HepG2 (cell line): ENCODE measurements around the gene ZNF765. TPM values are rescaled to one million over a fixed set of nuclear protein-coding genes. Genes with fewer than 3 reads are reported as not detected.
"Not testable (repeated sequence)": the region's sequence is repeated elsewhere in the genome, so short reads cannot be mapped to it uniquely, and the experiment has no call there.

Source experiments
- ATAC-seq: fragments of 200-7000 bp; cut with Tn5 transposase; 3 replicates; pipeline ENCODE4 v1.9.1; 2020; ENCODE audit warnings: mild to moderate bottlenecking, moderate library complexity
- BruUV-seq: library from RNA; stranded (reverse); fragments of 400-500 nt; replicated peaks from 2 replicates; lab custom pipeline; 2021; lab: Mats Ljungman, UMichigan
- CTCF ChIA-PET: fragments of 300-600 bp; formaldehyde crosslinking; extraction: SDS; loops from one replicate; lab custom pipeline; 2021; ENCODE audit warnings: low total read pairs, inconsistent platforms, low intra/inter-chr PET ratio; lab: Yijun Ruan, JAX
- POLR2A ChIA-PET: fragments of 350-600 bp; sonication (Branson Sonifier 250); formaldehyde crosslinking; loops from one replicate; lab custom pipeline; 2020; ENCODE audit warnings: antibody characterized with exemption, inconsistent platforms; lab: Yijun Ruan, JAX
- DNase-seq: peaks from one replicate; pipeline ENCODE4 v3.0.0-alpha.2; 2015; ENCODE audit warnings: low spot score
- FAIRE-seq: peaks from 3 replicates; lab custom pipeline; 2011; peaks lifted over from hg19 to GRCh38; lab: Jason Lieb, UNC
- H2AFZ ChIP-seq: one replicate; pipeline ENCODE4 v1.6.1; 2011; ENCODE audit warnings: low read length, inconsistent platforms
- H3K27ac ChIP-seq: fragments of 300-600 bp; 3 replicates; pipeline ENCODE4 v1.8.0; 2011; ENCODE audit warnings: mixed run types, mild to moderate bottlenecking, mixed read lengths, low read length, inconsistent platforms; ENCODE audit not compliant: insufficient read depth; ENCODE audit errors: extremely low read length
- H3K27me3 ChIP-seq, 2 experiments: fragments of 200-600 bp in 1 of 2; 2 replicates in 1 of 2; 3 replicates in 1 of 2; pipeline versions ENCODE4 v1.6.0 to v1.8.0; 2011; ENCODE audit warnings: low read length in 2 of 2, mild to moderate bottlenecking in 2 of 2, moderate library complexity in 2 of 2, inconsistent platforms in 1 of 2; ENCODE audit not compliant: insufficient read depth in 2 of 2, control insufficient read depth in 1 of 2
- H3K36me3 ChIP-seq, 2 experiments: fragments of 200-600 bp in 1 of 2; replicated peaks in 1 of 2; 2 replicates in 1 of 2; 3 replicates in 1 of 2; pipeline versions ENCODE4 v1.5.1 to v1.8.0; 2011; ENCODE audit warnings: low read length in 2 of 2, inconsistent platforms in 1 of 2; ENCODE audit not compliant: insufficient read depth in 2 of 2, control insufficient read depth in 1 of 2
- H3K4me1 ChIP-seq: 2 replicates; pipeline ENCODE4 v1.5.1; 2012; ENCODE audit warnings: low read length, inconsistent platforms; ENCODE audit not compliant: insufficient read depth
- H3K4me2 ChIP-seq: 2 replicates; pipeline ENCODE4 v1.6.0; 2011; ENCODE audit warnings: low read depth, low read length, inconsistent platforms
- H3K4me3 ChIP-seq, 3 experiments: fragments of 200-600 bp in 1 of 3; sonication (generic), shearing (Covaris generic) in 1 of 3; replicated peaks in 1 of 3; 2 replicates each; pipeline ENCODE4 v1.5.1; 2011 to 2016; ENCODE audit warnings: low read length in 3 of 3, inconsistent platforms in 2 of 3, low read depth in 2 of 3, mild to moderate bottlenecking in 2 of 3, control low read depth in 1 of 3, mixed read lengths in 1 of 3; ENCODE audit not compliant: insufficient read depth in 1 of 3
- H3K79me2 ChIP-seq: one replicate; pipeline ENCODE4 v1.6.1; 2011; ENCODE audit warnings: low read length, inconsistent platforms; ENCODE audit not compliant: insufficient read depth
- H3K9ac ChIP-seq: 2 replicates; pipeline ENCODE4 v1.6.0; 2011; ENCODE audit warnings: mild to moderate bottlenecking, low read depth, low read length, inconsistent platforms; ENCODE audit not compliant: insufficient read depth
- H3K9me3 ChIP-seq: 2 replicates; pipeline ENCODE4 v1.5.1; 2012; ENCODE audit warnings: mild to moderate bottlenecking, low read length
- H4K20me1 ChIP-seq: 2 replicates; pipeline ENCODE4 v1.6.0; 2011; ENCODE audit warnings: inconsistent platforms, mild to moderate bottlenecking, low read length, moderate library complexity; ENCODE audit not compliant: insufficient read depth
- JDP2 ChIP-seq: sonication (generic); formaldehyde crosslinking; IDR thresholded peaks from 2 replicates; pipeline ENCODE4 v1.8.1; 2022; ENCODE audit warnings: missing genetic modification reagents, borderline replicate concordance
- MAFK ChIP-seq, 2 experiments: IDR thresholded peaks in 1 of 2; conservative IDR thresholded peaks in 1 of 2; 2 replicates each; pipeline ENCODE4 v1.6.1; 2011; ENCODE audit warnings: improper control_type of control experiment in 2 of 2, low read length in 2 of 2
- RNF219 ChIP-seq: sonication (generic); formaldehyde crosslinking; IDR thresholded peaks from 2 replicates; pipeline ENCODE4 v1.5.0; 2020; ENCODE audit warnings: mild to moderate bottlenecking, missing genetic modification reagents
- SP2 ChIP-seq: sonication (generic); formaldehyde crosslinking; IDR thresholded peaks from 2 replicates; pipeline ENCODE4 v1.5.1; 2020; ENCODE audit warnings: mild to moderate bottlenecking, missing genetic modification reagents
- THYN1 ChIP-seq: sonication (generic); formaldehyde crosslinking; IDR thresholded peaks from 2 replicates; pipeline ENCODE4 v1.8.1; 2023; ENCODE audit warnings: low read depth, mild to moderate bottlenecking, moderate library complexity, missing genetic modification reagents, borderline replicate concordance
- WGBS: methylation state at CpG from one replicate; pipeline ENCODE4 v1.1.6; 2017; ENCODE audit warnings: low lambda C conversion rate; 5-methylcytosine and 5-hydroxymethylcytosine counted together
- in situ Hi-C: cut with HindIII; loops from 2 replicates; pipeline ENCODE4 v1.10.0; 2017; ENCODE audit warnings: low pct_unique_long_range_greater_than_20kb; ENCODE audit not compliant: extremely low pct_ligation_motif_present
- intact Hi-C: fragments of 100-400 bp; cut with micrococcal nuclease; formaldehyde crosslinking; loops from one replicate; pipeline ENCODE4 v1.10.0; 2022; ENCODE audit not compliant: unreplicated experiment
- polyA plus RNA-seq, 8 experiments: library from polyadenylated mRNA; depleted of rRNA in 3 of 8; stranded (reverse) in 7 of 8; unstranded in 1 of 8; fragments of >200 nt; fragmentation: Illumina TruSeq in 4 of 8; extraction: Trizol in 4 of 8; gene quantifications; 2 replicates each; pipeline versions ENCODE4 v1.2.1 to v1.2.3, GENCODE V29; 2011 to 2016; ENCODE audit warnings: low read depth in 4 of 8, missing spikeins in 1 of 8, mixed read lengths in 1 of 8; ENCODE audit not compliant: insufficient read depth in 1 of 8
- total RNA-seq, 5 experiments: library from RNA; depleted of rRNA; stranded (reverse); fragments of >200 nt; fragmentation: Illumina TruSeq; extraction: Trizol; gene quantifications; 2 replicates each; pipeline ENCODE4 v1.2.3, GENCODE V29; 2016; ENCODE audit warnings: low read depth in 1 of 5
- TF ChIP-seq, protein P1 (sequence below): sonication (generic); formaldehyde crosslinking; IDR thresholded peaks from one replicate; pipeline ENCODE4 v1.5.1; 2020; ENCODE audit warnings: mild to moderate bottlenecking, missing genetic modification reagents; ENCODE audit errors: not compliant biosample characterization

ZNF765 gene
- total and polyA plus RNA-seq, 2 of the 13 experiments (the other 11 are each of a cell fraction or from before 2014, with no cell fraction given) = 5.0 to 14.5 TPM

DNA sequence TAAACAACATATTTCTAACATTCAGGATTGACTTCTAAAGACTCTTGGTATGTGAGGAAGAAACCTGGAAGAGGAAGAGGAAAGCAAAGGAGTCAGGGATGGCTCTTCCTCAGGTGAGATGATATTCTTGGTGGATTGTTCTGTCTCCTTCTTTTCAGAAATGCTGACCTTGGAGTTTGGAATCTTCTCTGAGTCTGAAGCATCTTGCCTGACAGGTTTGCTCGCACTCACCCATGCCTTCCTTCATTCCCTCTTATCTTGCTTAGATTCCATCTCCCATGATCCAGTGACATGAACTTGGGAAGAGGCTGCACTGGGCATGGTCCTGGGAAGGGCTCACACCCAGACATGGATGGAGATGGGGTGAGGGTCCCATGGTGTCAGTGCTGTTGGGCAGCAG, 3.0 kb downstream of the ZNF765 start:
- in situ Hi-C loops, POLR2A ChIA-PET, H3K9me3 ChIP-seq: not testable (repeated sequence)

GRCh38 chr19:53409505-53410204, 14.7 kb downstream of the ZNF765 start:
- 83% methylated on average over 7 of the region's 7 CpGs for WGBS
- H3K36me3 ChIP-seq = peaks cover 10 to 35% of the 10 kb centered on the region in 2 experiments; a peak in 4 of 5 replicates
- no peak overlapping the region for H3K4me3 ChIP-seq
- no peak overlapping the region for H3K9ac ChIP-seq
- no peak for FAIRE-seq
- intact Hi-C loops = no loop called here
- in situ Hi-C loops = no loop called here
- no peak overlapping the region for H3K27ac ChIP-seq
- H3K4me2 ChIP-seq = no peak overlapping the region
- H3K79me2 ChIP-seq = no peaks in the 10 kb centered on the region
- ChIA-PET CTCF (no interaction called here), POLR2A (no interaction called here)
- no peaks in the 10 kb centered on the region for H3K4me1 ChIP-seq
- BruUV-seq = no TSS peak
- no peak overlapping the region for H2AFZ ChIP-seq
- H3K9me3 ChIP-seq = peaks cover 77% of the 10 kb centered on the region
- no peak for ATAC-seq
- no peak for DNase-seq
- no peaks in the 10 kb centered on the region for H4K20me1 ChIP-seq
- no peaks in the 10 kb centered on the region for H3K27me3 ChIP-seq
- TF ChIP-seq RNF219 = no peak
- TF ChIP-seq, protein P1, sequence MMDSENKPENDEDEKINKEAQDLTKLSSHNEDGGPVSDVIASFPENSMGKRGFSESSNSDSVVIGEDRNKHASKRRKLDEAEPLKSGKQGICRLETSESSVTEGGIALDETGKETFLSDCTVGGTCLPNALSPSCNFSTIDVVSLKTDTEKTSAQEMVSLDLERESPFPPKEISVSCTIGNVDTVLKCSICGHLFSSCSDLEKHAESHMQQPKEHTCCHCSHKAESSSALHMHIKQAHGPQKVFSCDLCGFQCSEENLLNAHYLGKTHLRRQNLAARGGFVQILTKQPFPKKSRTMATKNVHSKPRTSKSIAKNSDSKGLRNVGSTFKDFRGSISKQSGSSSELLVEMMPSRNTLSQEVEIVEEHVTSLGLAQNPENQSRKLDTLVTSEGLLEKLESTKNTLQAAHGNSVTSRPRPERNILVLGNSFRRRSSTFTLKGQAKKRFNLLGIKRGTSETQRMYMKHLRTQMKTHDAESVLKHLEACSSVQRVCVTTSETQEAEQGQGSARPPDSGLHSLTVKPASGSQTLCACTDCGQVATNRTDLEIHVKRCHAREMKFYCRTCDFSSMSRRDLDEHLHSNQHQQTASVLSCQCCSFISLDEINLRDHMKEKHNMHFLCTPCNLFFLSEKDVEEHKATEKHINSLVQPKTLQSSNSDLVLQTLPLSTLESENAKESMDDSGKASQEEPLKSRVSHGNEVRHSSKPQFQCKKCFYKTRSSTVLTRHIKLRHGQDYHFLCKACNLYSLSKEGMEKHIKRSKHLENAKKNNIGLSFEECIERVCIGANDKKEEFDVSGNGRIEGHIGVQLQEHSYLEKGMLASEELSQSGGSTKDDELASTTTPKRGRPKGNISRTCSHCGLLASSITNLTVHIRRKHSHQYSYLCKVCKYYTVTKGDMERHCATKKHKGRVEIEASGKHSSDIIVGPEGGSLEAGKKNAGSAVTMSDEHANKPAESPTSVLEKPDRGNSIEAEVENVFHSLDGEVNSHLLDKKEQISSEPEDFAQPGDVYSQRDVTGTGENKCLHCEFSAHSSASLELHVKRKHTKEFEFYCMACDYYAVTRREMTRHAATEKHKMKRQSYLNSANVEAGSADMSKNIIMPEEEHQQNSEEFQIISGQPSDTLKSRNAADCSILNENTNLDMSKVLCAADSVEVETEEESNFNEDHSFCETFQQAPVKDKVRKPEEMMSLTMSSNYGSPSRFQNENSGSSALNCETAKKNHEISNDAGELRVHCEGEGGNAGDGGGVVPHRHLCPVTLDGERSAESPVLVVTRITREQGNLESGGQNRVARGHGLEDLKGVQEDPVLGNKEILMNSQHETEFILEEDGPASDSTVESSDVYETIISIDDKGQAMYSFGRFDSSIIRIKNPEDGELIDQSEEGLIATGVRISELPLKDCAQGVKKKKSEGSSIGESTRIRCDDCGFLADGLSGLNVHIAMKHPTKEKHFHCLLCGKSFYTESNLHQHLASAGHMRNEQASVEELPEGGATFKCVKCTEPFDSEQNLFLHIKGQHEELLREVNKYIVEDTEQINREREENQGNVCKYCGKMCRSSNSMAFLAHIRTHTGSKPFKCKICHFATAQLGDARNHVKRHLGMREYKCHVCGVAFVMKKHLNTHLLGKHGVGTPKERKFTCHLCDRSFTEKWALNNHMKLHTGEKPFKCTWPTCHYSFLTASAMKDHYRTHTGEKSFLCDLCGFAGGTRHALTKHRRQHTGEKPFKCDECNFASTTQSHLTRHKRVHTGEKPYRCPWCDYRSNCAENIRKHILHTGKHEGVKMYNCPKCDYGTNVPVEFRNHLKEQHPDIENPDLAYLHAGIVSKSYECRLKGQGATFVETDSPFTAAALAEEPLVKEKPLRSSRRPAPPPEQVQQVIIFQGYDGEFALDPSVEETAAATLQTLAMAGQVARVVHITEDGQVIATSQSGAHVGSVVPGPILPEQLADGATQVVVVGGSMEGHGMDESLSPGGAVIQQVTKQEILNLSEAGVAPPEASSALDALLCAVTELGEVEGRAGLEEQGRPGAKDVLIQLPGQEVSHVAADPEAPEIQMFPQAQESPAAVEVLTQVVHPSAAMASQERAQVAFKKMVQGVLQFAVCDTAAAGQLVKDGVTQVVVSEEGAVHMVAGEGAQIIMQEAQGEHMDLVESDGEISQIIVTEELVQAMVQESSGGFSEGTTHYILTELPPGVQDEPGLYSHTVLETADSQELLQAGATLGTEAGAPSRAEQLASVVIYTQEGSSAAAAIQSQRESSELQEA (CRISPR knock-in tag) = no peak
- no peak for TF ChIP-seq SP2
- no peak for TF ChIP-seq JDP2 (CRISPR knock-in tag)
- no peak for TF ChIP-seq THYN1 (CRISPR knock-in tag)

More for the DNA sequence above, 3.0 kb downstream of the ZNF765 start:
- BruUV-seq = TSS peak; percentile 30
- WGBS = 100% methylated on average over 1 of the region's 1 CpG
- H3K79me2 ChIP-seq, H3K27ac ChIP-seq, H2AFZ ChIP-seq, H4K20me1 ChIP-seq, H3K4me3 ChIP-seq, DNase-seq, ATAC-seq, CTCF ChIA-PET, intact Hi-C loops, H3K27me3 ChIP-seq, FAIRE-seq, H3K9ac ChIP-seq, H3K4me2 ChIP-seq: not testable (repeated sequence)
- Histone ChIP-seq H3K36me3 (peaks cover 5 to 23% of the 10 kb centered on the region in 2 experiments; a peak in 4 of 5 replicates), H3K4me1 (peaks cover 18% of the 10 kb centered on the region)
- peak; percentile 16 to 56; a peak in 1 of 4 replicates for TF ChIP-seq MAFK (conservative IDR thresholded peaks at IDR 0.05 in 1 of 2, IDR thresholded peaks at IDR 0.05 in 1 of 2; ENCODE audit: low read length in 2 of 2)
